Stomach (tissue), 9 donors: ENCODE results near the gene SRC. TPM values are rescaled to one million over a fixed set of nuclear protein-coding genes. Genes with fewer than 3 reads are reported as not detected.

Source experiments
- DNase-seq, 2 donors: peaks; one replicate each; pipeline versions ENCODE4 v3.0.0 to v3.0.0-alpha.2; 2013 to 2019
- H3K27ac ChIP-seq, 5 donors: fragments of 200-600 bp in 4 of 5; sonication (generic) in 4 of 5; one replicate each; pipeline ENCODE4 v1.5.1; 2013 to 2019; ENCODE audit warnings: mild to moderate bottlenecking in 1 of 5, moderate library complexity in 1 of 5
- H3K27me3 ChIP-seq, 3 donors: fragments of 200-600 bp; sonication (generic); one replicate each; pipeline ENCODE4 v1.5.1; 2017 to 2019; ENCODE audit warnings: mixed run types in 1 of 3
- H3K36me3 ChIP-seq, 4 donors: fragments of 200-600 bp; sonication (generic); 1 replicate in 3 of 4; 2 replicates in 1 of 4; pipeline ENCODE4 v1.5.1; 2016 to 2019
- H3K4me1 ChIP-seq, 4 donors: fragments of 200-600 bp; sonication (generic); one replicate each; pipeline ENCODE4 v1.5.1; 2016 to 2019
- H3K4me3 ChIP-seq, 4 donors: fragments of 200-600 bp; sonication (generic) in 3 of 4; one replicate each; pipeline ENCODE4 v1.5.1; 2016 to 2019; ENCODE audit warnings: mild to moderate bottlenecking in 1 of 4
- H3K9me3 ChIP-seq, 4 donors: fragments of 200-600 bp; sonication (generic); one replicate each; pipeline ENCODE4 v1.5.1; 2016 to 2019
- EP300 ChIP-seq: sonication (generic); formaldehyde crosslinking; IDR thresholded peaks from one replicate; pipeline ENCODE4 v1.6.1; 2017; ENCODE audit warnings: antibody characterized with exemption
- POLR2A ChIP-seq, 4 donors: fragments of 450-650 bp; IDR thresholded peaks; one replicate each; pipeline ENCODE4 v1.6.1; 2016; ENCODE audit warnings: antibody characterized with exemption in 4 of 4, control low read depth in 2 of 4, mild to moderate bottlenecking in 1 of 4, moderate library complexity in 1 of 4
- POLR2AphosphoS5 ChIP-seq, 3 donors: sonication (generic); formaldehyde crosslinking; IDR thresholded peaks; one replicate each; pipeline ENCODE4 v1.6.1; 2016; ENCODE audit warnings: antibody characterized with exemption in 3 of 3
- WGBS, 5 donors: extraction: QIAGEN DNeasy Blood & Tissue Kit in 3 of 5; methylation state at CpG; one replicate each; pipeline versions ENCODE4 v1.1.5 to v1.1.7; 2013 to 2018; 5-methylcytosine and 5-hydroxymethylcytosine counted together
- intact Hi-C: fragments of 100-400 bp; cut with DNase I; formaldehyde crosslinking; loops from one replicate; pipeline ENCODE4 v1.15.1; 2023; ENCODE audit warnings: low total_unique reads
- polyA plus RNA-seq, 3 donors: library from polyadenylated mRNA; stranded (reverse); fragments of 200-250 nt; gene quantifications; one replicate each; pipeline ENCODE4 v1.2.3, GENCODE V29; 2013
- total RNA-seq, 5 donors: library from RNA; depleted of rRNA; stranded (reverse); fragments of >200 nt; gene quantifications; one replicate each; pipeline versions ENCODE4 v1.1.0 to v1.2.3, GENCODE V29; 2014 to 2016
- TF ChIP-seq, protein P1 (sequence below), 7 experiments: fragments of 450-650 bp in 4 of 7; fragments of 200-600 bp in 3 of 7; sonication (generic) in 3 of 7; IDR thresholded peaks; one replicate each; pipeline ENCODE4 v1.5.1; 2016 to 2019; ENCODE audit warnings: antibody characterized with exemption in 7 of 7, control low read depth in 2 of 7, mild to moderate bottlenecking in 1 of 7
- donor health status: healthy with polysubstance abuse.
- donor health status: Bipolar disorder and iron deficiency.
- donor health status: healthy.

The SRC gene
- total and polyA plus RNA-seq, 8 donors: 31.6 to 471 (median 47.3) TPM

GRCh38 chr20:37411408-37412219, 65.7 kb downstream of the SRC start:
- intact Hi-C loops: no loop called here
- peaks cover 0 to 78% (median 32%) of the 10 kb centered on the region in 3 donors for H3K27me3 ChIP-seq
- no peaks in the 10 kb centered on the region for H3K36me3 ChIP-seq
- peak overlapping the region in 3 of 4 donors; percentile 28 to 43 (median 39) for H3K4me3 ChIP-seq
- H3K4me1 ChIP-seq: peaks cover 11 to 39% (median 28%) of the 10 kb centered on the region in 4 donors
- no peaks in the 10 kb centered on the region for H3K9me3 ChIP-seq
- WGBS, 5 donors: 27 to 37% (median 29%) methylated on average over 15 to 17 of the region's 17 CpGs
- TF ChIP-seq POLR2A (IDR thresholded peaks at IDR 0.05): no peak
- no peak for TF ChIP-seq POLR2AphosphoS5 (IDR thresholded peaks at IDR 0.05)
- TF ChIP-seq, protein P1, sequence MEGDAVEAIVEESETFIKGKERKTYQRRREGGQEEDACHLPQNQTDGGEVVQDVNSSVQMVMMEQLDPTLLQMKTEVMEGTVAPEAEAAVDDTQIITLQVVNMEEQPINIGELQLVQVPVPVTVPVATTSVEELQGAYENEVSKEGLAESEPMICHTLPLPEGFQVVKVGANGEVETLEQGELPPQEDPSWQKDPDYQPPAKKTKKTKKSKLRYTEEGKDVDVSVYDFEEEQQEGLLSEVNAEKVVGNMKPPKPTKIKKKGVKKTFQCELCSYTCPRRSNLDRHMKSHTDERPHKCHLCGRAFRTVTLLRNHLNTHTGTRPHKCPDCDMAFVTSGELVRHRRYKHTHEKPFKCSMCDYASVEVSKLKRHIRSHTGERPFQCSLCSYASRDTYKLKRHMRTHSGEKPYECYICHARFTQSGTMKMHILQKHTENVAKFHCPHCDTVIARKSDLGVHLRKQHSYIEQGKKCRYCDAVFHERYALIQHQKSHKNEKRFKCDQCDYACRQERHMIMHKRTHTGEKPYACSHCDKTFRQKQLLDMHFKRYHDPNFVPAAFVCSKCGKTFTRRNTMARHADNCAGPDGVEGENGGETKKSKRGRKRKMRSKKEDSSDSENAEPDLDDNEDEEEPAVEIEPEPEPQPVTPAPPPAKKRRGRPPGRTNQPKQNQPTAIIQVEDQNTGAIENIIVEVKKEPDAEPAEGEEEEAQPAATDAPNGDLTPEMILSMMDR (IDR thresholded peaks at IDR 0.05): no peak
- TF ChIP-seq EP300: no peak
- no peak overlapping the region for H3K27ac ChIP-seq
- DNase-seq: peak in 1 of 2 donors; percentile 51

- no peaks in the 10 kb centered on the region for H3K9me3 ChIP-seq
- H3K27ac ChIP-seq: no peak overlapping the region
- H3K27me3 ChIP-seq: peaks cover 0 to 76% (median 27%) of the 10 kb centered on the region in 3 donors
- 44 to 81% (median 81%) methylated on average over 7 of the region's 7 CpGs for WGBS, 5 donors
- no peak overlapping the region for H3K4me3 ChIP-seq
- H3K4me1 ChIP-seq: peaks cover 8 to 27% (median 15%) of the 10 kb centered on the region in 4 donors
- TF ChIP-seq, protein P1 (IDR thresholded peaks at IDR 0.05): no peak
- TF ChIP-seq EP300 (no peak), POLR2AphosphoS5 (IDR thresholded peaks at IDR 0.05) (no peak), POLR2A (IDR thresholded peaks at IDR 0.05) (no peak)
- DNase-seq: no peak
- no peaks in the 10 kb centered on the region for H3K36me3 ChIP-seq
- intact Hi-C loops: no loop called here
These were observed 67.0 kb downstream of the SRC start for GRCh38 chr20:37413023-37413334.

DNA sequence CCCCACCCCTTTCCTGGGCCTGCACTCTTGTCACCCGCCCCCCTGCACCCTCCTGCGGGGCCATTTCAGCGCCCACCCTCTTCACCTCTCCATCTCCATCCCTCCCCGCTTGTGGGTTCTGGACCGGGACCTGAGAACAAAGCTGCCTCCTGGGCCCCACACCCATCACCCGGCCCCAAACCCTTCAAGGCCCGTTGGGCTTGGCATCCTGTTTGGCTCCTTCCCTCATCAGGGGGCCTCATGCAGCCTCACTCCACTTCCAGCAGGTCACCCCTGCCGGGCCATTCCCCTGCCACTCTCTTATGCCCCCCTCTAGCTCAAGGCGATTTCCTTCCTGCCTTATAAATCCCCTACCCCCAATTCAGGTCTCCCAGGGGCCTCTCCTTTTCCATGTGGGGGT, 67.4 kb downstream of the SRC start:
- peaks cover 6 to 23% (median 13%) of the 10 kb centered on the region in 4 donors for H3K4me1 ChIP-seq
- 57 to 70% (median 65%) methylated on average over 9 of the region's 9 CpGs for WGBS, 5 donors
- H3K27me3 ChIP-seq: peaks cover 0 to 76% (median 23%) of the 10 kb centered on the region in 3 donors
- H3K36me3 ChIP-seq: no peaks in the 10 kb centered on the region
- no peak overlapping the region for H3K4me3 ChIP-seq
- no peak for DNase-seq
- H3K9me3 ChIP-seq: no peaks in the 10 kb centered on the region
- TF ChIP-seq POLR2AphosphoS5 (IDR thresholded peaks at IDR 0.05) (no peak), POLR2A (IDR thresholded peaks at IDR 0.05) (no peak), EP300 (no peak)
- TF ChIP-seq, protein P1 (IDR thresholded peaks at IDR 0.05): no peak
- intact Hi-C loops: no loop called here
- no peak overlapping the region for H3K27ac ChIP-seq

GRCh38 chr20:37414224-37415035, 68.5 kb downstream of the SRC start:
- no peak overlapping the region for H3K27ac ChIP-seq
- H3K36me3 ChIP-seq: no peaks in the 10 kb centered on the region
- no peaks in the 10 kb centered on the region for H3K9me3 ChIP-seq
- peaks cover 6 to 18% (median 10%) of the 10 kb centered on the region in 4 donors for H3K4me1 ChIP-seq
- peaks cover 0 to 69% (median 15%) of the 10 kb centered on the region in 3 donors for H3K27me3 ChIP-seq
- TF ChIP-seq, protein P1 (IDR thresholded peaks at IDR 0.05): no peak
- intact Hi-C loops: no loop called here
- H3K4me3 ChIP-seq: no peak overlapping the region
- 34 to 53% (median 45%) methylated on average over 29 of the region's 29 CpGs for WGBS, 5 donors
- DNase-seq: peak in 1 of 2 donors; percentile 69
